ENCODE measurements around the gene TMEM119. TPM values are rescaled to one million over a fixed set of nuclear protein-coding genes. Genes with fewer than 3 reads are reported as not detected.

TMEM119 gene
- total RNA-seq, 2 experiments from 2014 or later: 2.1 to 2.6 TPM

DNA sequence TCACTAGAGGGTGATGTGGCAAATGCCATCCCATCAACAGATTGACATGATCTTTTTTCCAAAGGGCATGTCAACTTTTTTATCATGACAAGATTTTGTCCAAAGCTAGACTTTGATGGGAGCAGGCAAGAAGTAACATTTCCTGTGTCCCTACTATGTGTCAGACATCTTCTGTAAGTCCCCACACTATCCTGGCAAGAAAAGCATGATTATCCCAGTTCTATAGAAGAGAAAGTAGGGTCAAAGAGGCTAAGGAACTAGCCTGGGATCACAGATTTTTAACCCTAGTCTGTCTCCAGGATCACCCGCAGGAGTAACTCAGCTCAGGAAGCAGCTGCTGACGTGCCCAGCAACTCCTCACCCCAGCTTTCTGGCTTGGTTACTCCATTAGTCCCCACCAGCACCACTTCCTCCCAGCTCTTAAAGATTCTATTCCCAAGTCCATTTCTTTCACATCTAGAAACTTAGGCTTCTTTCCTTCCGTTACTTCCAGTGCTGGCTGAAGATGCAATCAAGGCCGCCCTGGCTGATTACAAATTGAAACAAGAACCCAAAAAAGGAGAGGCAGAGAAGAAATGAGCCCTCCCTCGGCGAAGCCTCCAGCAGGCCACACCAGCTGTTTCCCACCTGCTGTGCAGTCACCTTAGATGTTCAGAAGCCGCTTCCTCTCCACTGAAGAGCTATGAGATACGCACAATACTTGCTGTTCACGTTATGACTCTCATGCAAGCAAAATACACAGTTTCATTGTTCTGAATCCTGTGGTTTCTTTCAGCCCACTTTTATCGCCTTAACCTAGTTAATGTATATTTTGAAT, 29.3 kb downstream of the TMEM119 start:
- H3K27ac ChIP-seq (ENCODE audit: low read depth in 1 of 2, low read length in 2 of 2): peak overlapping the region; percentile 51 to 75
- POLR2A ChIA-PET: interaction anchor here (0.8 to 4.3 kb wide), 12 partner anchors 8 to 289 kb away, joined by 3 to 43 read pairs (median 4); partner anchors contain the start of genes SART3, SELPLG and SSH1
- H3K4me3 Mint-ChIP-seq: peak overlapping the region; percentile 80
- H3K36me3 Mint-ChIP-seq (ENCODE audit: low read depth): peaks cover 62% of the 10 kb centered on the region
- CTCF ChIA-PET: interaction anchor here (0.9 to 9.8 kb wide), 5 partner anchors 49 to 235 kb away, joined by 3 to 102 read pairs (median 10); partner anchors contain the start of gene SELPLG
- no peaks in the 10 kb centered on the region for H3K27me3 Mint-ChIP-seq
- peaks cover 61% of the 10 kb centered on the region for H3K4me1 ChIP-seq (ENCODE audit: insufficient read depth, low read length)
- peak overlapping the region; percentile 90 for H3K27ac Mint-ChIP-seq
- peak; percentile 95 for ATAC-seq (ENCODE audit: poor library complexity)
- no peaks in the 10 kb centered on the region for H3K9me3 Mint-ChIP-seq
- peaks cover 86% of the 10 kb centered on the region for H3K4me1 Mint-ChIP-seq (ENCODE audit: low read depth)
- peak; percentile 47 to 87 (median 64) for DNase-seq
- no peaks in the 10 kb centered on the region for H3K27me3 ChIP-seq (ENCODE audit: control insufficient read depth in 1 of 2, insufficient read depth in 2 of 2, low read length in 2 of 2)
- peaks cover 52% of the 10 kb centered on the region for H3K36me3 ChIP-seq (ENCODE audit: insufficient read depth, low read length)
- intact Hi-C loops (cut with DNase I, micrococcal nuclease): loop anchor here (1.0 to 5.0 kb wide), 3 partner anchors 47 to 384 kb away; no protein-coding TSS in a partner anchor
- TF ChIP-seq, protein P1, sequence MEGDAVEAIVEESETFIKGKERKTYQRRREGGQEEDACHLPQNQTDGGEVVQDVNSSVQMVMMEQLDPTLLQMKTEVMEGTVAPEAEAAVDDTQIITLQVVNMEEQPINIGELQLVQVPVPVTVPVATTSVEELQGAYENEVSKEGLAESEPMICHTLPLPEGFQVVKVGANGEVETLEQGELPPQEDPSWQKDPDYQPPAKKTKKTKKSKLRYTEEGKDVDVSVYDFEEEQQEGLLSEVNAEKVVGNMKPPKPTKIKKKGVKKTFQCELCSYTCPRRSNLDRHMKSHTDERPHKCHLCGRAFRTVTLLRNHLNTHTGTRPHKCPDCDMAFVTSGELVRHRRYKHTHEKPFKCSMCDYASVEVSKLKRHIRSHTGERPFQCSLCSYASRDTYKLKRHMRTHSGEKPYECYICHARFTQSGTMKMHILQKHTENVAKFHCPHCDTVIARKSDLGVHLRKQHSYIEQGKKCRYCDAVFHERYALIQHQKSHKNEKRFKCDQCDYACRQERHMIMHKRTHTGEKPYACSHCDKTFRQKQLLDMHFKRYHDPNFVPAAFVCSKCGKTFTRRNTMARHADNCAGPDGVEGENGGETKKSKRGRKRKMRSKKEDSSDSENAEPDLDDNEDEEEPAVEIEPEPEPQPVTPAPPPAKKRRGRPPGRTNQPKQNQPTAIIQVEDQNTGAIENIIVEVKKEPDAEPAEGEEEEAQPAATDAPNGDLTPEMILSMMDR (IDR thresholded peaks at IDR 0.05): no peak
- no peak overlapping the region for H3K4me3 ChIP-seq (ENCODE audit: low read length)
- H3K9me3 ChIP-seq (ENCODE audit: control insufficient read depth in 1 of 2, insufficient read depth in 1 of 2, low read length in 2 of 2): no peaks in the 10 kb centered on the region

DNA sequence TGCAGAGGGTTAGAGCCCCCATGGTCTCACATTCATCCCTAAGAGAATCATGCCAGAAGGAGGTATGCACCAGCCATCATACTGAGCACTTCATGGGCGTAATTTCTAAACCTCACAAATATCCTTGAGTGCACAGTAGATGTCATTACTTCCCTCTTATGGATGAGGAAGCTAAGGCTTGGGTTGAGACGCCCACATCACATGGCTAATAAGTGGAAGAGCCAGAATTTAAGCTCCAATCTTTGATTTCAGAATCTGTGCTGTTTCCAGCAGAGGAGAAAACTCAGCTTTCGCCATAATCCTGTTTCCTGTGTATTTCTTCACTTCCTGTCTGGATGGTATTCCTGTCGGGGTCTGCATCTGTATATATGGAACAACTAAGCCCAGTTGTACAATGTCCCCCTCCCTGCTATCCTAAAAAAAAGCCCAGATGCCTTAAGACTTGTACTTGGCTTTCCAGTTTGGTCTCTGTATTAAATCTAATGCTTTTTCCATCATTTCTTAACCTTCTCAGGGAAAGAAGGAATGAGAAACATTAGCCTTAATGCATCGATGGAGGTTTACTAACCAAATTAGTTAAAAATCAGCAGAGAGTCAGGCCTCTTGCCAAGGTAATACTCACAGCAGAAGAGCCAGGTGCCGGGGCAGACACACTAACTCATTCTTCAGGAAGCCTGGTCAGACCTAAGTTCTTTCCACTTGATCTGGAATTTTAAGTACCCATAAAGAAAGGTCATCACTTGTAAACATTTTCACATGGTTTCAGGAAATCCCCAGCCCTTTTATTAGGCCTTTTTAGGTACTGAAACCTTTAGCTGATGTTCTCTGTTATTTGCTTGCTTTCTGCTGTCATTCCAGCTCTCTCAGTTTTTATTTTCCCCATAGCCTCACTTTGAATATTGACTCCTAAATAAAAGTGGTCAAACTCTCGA, 30.2 kb downstream of the TMEM119 start:
- peaks cover 52% of the 10 kb centered on the region for H3K36me3 ChIP-seq (ENCODE audit: insufficient read depth, low read length)
- no peak for ATAC-seq (ENCODE audit: poor library complexity)
- no peak for DNase-seq
- peak overlapping the region; percentile 51 to 75 for H3K27ac ChIP-seq (ENCODE audit: low read depth in 1 of 2, low read length in 2 of 2)
- Mint-ChIP-seq H3K4me3 (peak overlapping the region; percentile 80), H3K27ac (peak overlapping the region; percentile 90), H3K27me3 (no peaks in the 10 kb centered on the region), H3K9me3 (no peaks in the 10 kb centered on the region), H3K4me1 (ENCODE audit: low read depth) (peaks cover 84% of the 10 kb centered on the region), H3K36me3 (ENCODE audit: low read depth) (peaks cover 71% of the 10 kb centered on the region)
- H3K9me3 ChIP-seq (ENCODE audit: control insufficient read depth in 1 of 2, insufficient read depth in 1 of 2, low read length in 2 of 2): no peaks in the 10 kb centered on the region
- POLR2A ChIA-PET: interaction anchor here (0.8 to 8.0 kb wide), 12 partner anchors 8 to 289 kb away, joined by 3 to 164 read pairs (median 4); partner anchors contain the start of genes SELPLG and SSH1
- no peaks in the 10 kb centered on the region for H3K27me3 ChIP-seq (ENCODE audit: control insufficient read depth in 1 of 2, insufficient read depth in 2 of 2, low read length in 2 of 2)
- TF ChIP-seq, protein P1 (IDR thresholded peaks at IDR 0.05): no peak
- H3K4me3 ChIP-seq (ENCODE audit: low read length): no peak overlapping the region
- CTCF ChIA-PET: interaction anchor here (0.9 to 9.8 kb wide), 6 partner anchors 50 to 236 kb away, joined by 3 to 102 read pairs (median 10); partner anchors contain the start of gene SELPLG
- intact Hi-C loops (cut with DNase I, micrococcal nuclease): loop anchor here in 1 of 2 experiments (5.0 kb wide), 1 partner anchor 385 kb away; no protein-coding TSS in a partner anchor
- H3K4me1 ChIP-seq (ENCODE audit: insufficient read depth, low read length): peaks cover 70% of the 10 kb centered on the region

- DNase-seq (no peak), ATAC-seq (ENCODE audit: poor library complexity) (no peak)
- Mint-ChIP-seq H3K36me3 (ENCODE audit: low read depth) (peaks cover 82% of the 10 kb centered on the region), H3K4me3 (no peak overlapping the region), H3K27ac (peak overlapping the region; percentile 90), H3K9me3 (no peaks in the 10 kb centered on the region), H3K4me1 (ENCODE audit: low read depth) (peaks cover 78% of the 10 kb centered on the region), H3K27me3 (no peaks in the 10 kb centered on the region)
- Histone ChIP-seq H3K4me3 (ENCODE audit: low read length) (no peak overlapping the region), H3K4me1 (ENCODE audit: insufficient read depth, low read length) (peaks cover 64% of the 10 kb centered on the region), H3K27me3 (ENCODE audit: control insufficient read depth in 1 of 2, insufficient read depth in 2 of 2, low read length in 2 of 2) (no peaks in the 10 kb centered on the region), H3K36me3 (ENCODE audit: insufficient read depth, low read length) (peaks cover 52% of the 10 kb centered on the region), H3K9me3 (ENCODE audit: control insufficient read depth in 1 of 2, insufficient read depth in 1 of 2, low read length in 2 of 2) (no peaks in the 10 kb centered on the region), H3K27ac (ENCODE audit: low read depth in 1 of 2, low read length in 2 of 2) (peak overlapping the region in 1 of 2 donors; percentile 24)
- intact Hi-C loops (cut with DNase I, micrococcal nuclease): loop anchor here in 1 of 2 experiments (5.0 kb wide), 1 partner anchor 386 kb away; no protein-coding TSS in a partner anchor
- TF ChIP-seq, protein P1 (IDR thresholded peaks at IDR 0.05): no peak
- ChIA-PET CTCF (interaction anchor here (1.7 to 9.8 kb wide), 3 partner anchors 51 to 237 kb away, joined by 3 to 102 read pairs (median 10); no protein-coding TSS in a partner anchor), POLR2A (interaction anchor here (0.6 to 8.0 kb wide), 3 partner anchors 45 to 66 kb away, joined by 3 to 164 read pairs (median 36); partner anchors contain the start of gene SELPLG)
These were observed 31.4 kb downstream of the TMEM119 start for GRCh38 chr12:108566452-108566851.

All from CD4-positive, alpha-beta T cell (primary cell).